GM12891 (cell line): Measurements from ENCODE around the gene EIPR1.

Experiments used
- PAX5 ChIP-seq: IDR thresholded peaks from 2 replicates; pipeline ENCODE4 v1.6.1; 2011; ENCODE audit warnings: low read length, moderate library complexity, mild to moderate bottlenecking; ENCODE audit not compliant: insufficient read depth, severe bottlenecking
- POLR2A ChIP-seq: IDR thresholded peaks from 2 replicates; pipeline ENCODE4 v1.6.1; 2011; ENCODE audit warnings: low read depth, low read length, control low read depth
- POLR2AphosphoS5 ChIP-seq: IDR thresholded peaks from 2 replicates; pipeline ENCODE4 v1.6.1; 2011; ENCODE audit warnings: low read depth, low read length, control low read depth
- POU2F2 ChIP-seq: IDR thresholded peaks from 2 replicates; pipeline ENCODE4 v1.6.1; 2011; ENCODE audit warnings: low read depth, mild to moderate bottlenecking, control low read depth, low read length, moderate library complexity
- SPI1 ChIP-seq: IDR thresholded peaks from 2 replicates; pipeline ENCODE4 v1.6.1; 2011; ENCODE audit warnings: low read depth, low read length, control low read depth
- TAF1 ChIP-seq: IDR thresholded peaks from 2 replicates; pipeline ENCODE4 v1.6.1; 2011; ENCODE audit warnings: low read depth, low read length, control low read depth

DNA sequence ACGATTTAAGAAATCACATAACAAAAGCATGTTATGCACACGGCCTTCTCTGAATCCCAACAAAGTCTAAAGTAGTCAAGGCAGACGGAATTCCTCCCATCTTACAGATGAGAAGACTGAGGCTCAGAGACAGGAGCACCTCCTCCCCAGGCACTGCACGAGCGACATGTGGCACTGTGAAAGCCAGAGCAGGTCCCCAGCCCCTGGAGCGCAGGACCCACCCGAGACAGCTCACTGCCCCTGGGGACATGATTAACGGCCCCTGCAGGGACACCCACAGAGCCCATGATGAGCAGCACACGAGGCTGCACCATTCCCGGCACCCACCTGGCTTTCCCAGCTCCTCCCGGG is 53.6 kb downstream of the EIPR1 start:
- no peak for TF ChIP-seq POLR2A
- no peak for TF ChIP-seq TAF1
- no peak for TF ChIP-seq POLR2AphosphoS5
- TF ChIP-seq POU2F2 = no peak
- TF ChIP-seq PAX5 = no peak
- no peak for TF ChIP-seq SPI1
